Neuronal stem cell (in vitro differentiated cells): ENCODE results near the gene MKLN1.
A peak's percentile ranks its signal among the peaks of the same experiment; 100 is the strongest.
"Not testable (repeated sequence)": the region's sequence is repeated elsewhere in the genome, so short reads cannot be mapped to it uniquely, and the experiment has no call there.

ENCODE experiments used
- DNase-seq: peaks from one replicate; pipeline ENCODE4 v3.0.0-alpha.2; 2013; ENCODE audit warnings: low spot score
- H2AFZ ChIP-seq: one replicate; pipeline ENCODE4 v1.6.1; 2013; ENCODE audit warnings: mild to moderate bottlenecking, low read length, inconsistent platforms
- H2AK5ac ChIP-seq: 2 replicates; pipeline ENCODE4 v1.6.1; 2013; ENCODE audit warnings: low read depth, mild to moderate bottlenecking, inconsistent platforms, low read length, moderate library complexity, mixed read lengths
- H2BK120ac ChIP-seq: 2 replicates; pipeline ENCODE4 v1.6.1; 2013; ENCODE audit warnings: low read depth, mild to moderate bottlenecking, inconsistent platforms, low read length, moderate library complexity, mixed read lengths
- H2BK12ac ChIP-seq: one replicate; pipeline ENCODE4 v1.6.1; 2013; ENCODE audit warnings: low read length, inconsistent platforms
- H2BK15ac ChIP-seq: 2 replicates; pipeline ENCODE4 v1.6.1; 2013; ENCODE audit warnings: mild to moderate bottlenecking, low read length, inconsistent platforms, mixed read lengths
- H2BK5ac ChIP-seq: one replicate; pipeline ENCODE4 v1.6.1; 2013; ENCODE audit warnings: inconsistent platforms, mild to moderate bottlenecking, low read length, moderate library complexity
- H3K14ac ChIP-seq: one replicate; pipeline ENCODE4 v1.6.1; 2013; ENCODE audit warnings: low read length, inconsistent platforms
- H3K18ac ChIP-seq: 2 replicates; pipeline ENCODE4 v1.6.1; 2013; ENCODE audit warnings: low read length, inconsistent platforms
- H3K23ac ChIP-seq: 2 replicates; pipeline ENCODE4 v1.6.1; 2013; ENCODE audit warnings: low read depth, mild to moderate bottlenecking, mixed read lengths, low read length, inconsistent platforms; ENCODE audit not compliant: poor library complexity
- H3K27ac ChIP-seq: replicated peaks from 3 replicates; pipeline ENCODE4 v1.5.1; 2013; ENCODE audit warnings: low read length, inconsistent platforms
- H3K27me3 ChIP-seq, 3 experiments: 2 replicates each; pipeline ENCODE4 v1.6.1; 2013; ENCODE audit warnings: low read length in 3 of 3, mild to moderate bottlenecking in 2 of 3, inconsistent platforms in 1 of 3, low read depth in 1 of 3, mixed read lengths in 1 of 3, moderate library complexity in 1 of 3; ENCODE audit not compliant: control insufficient read depth in 3 of 3, insufficient read depth in 3 of 3
- H3K36me3 ChIP-seq, 2 donors: replicated peaks in 1 of 2; 2 replicates each; pipeline ENCODE4 v1.6.1; 2013; ENCODE audit warnings: low read length in 2 of 2; ENCODE audit not compliant: control insufficient read depth in 2 of 2, insufficient read depth in 2 of 2
- H3K4ac ChIP-seq: 2 replicates; pipeline ENCODE4 v1.6.1; 2013; ENCODE audit warnings: inconsistent platforms, mild to moderate bottlenecking, low read length, moderate library complexity
- H3K4me1 ChIP-seq, 2 donors: 1 replicate in 1 of 2; 2 replicates in 1 of 2; pipeline ENCODE4 v1.6.1; 2013; ENCODE audit warnings: low read length in 2 of 2, low read depth in 1 of 2; ENCODE audit not compliant: control insufficient read depth in 2 of 2, insufficient read depth in 1 of 2
- H3K4me2 ChIP-seq: one replicate; pipeline ENCODE4 v1.6.1; 2013; ENCODE audit warnings: mild to moderate bottlenecking, low read length, inconsistent platforms; ENCODE audit not compliant: insufficient read depth, poor library complexity, severe bottlenecking
- H3K4me3 ChIP-seq, 2 donors: 2 replicates each; pipeline ENCODE4 v1.5.1; 2013; ENCODE audit warnings: low read length in 2 of 2, mild to moderate bottlenecking in 2 of 2, inconsistent platforms in 1 of 2, moderate library complexity in 1 of 2
- H3K79me1 ChIP-seq: one replicate; pipeline ENCODE4 v1.6.1; 2013; ENCODE audit warnings: low read depth, mild to moderate bottlenecking, inconsistent platforms, low read length, moderate library complexity
- H3K9ac ChIP-seq: one replicate; pipeline ENCODE4 v1.6.1; 2013; ENCODE audit warnings: mild to moderate bottlenecking, low read depth, low read length, inconsistent platforms; ENCODE audit not compliant: poor library complexity
- H3K9me3 ChIP-seq, 2 donors: replicated peaks in 1 of 2; 2 replicates each; pipeline versions ENCODE3 to v1.6.1; 2013; ENCODE audit warnings: low read length in 2 of 2, mild to moderate bottlenecking in 2 of 2, inconsistent platforms in 1 of 2, low read depth in 1 of 2, mixed read lengths in 1 of 2, moderate library complexity in 1 of 2; ENCODE audit not compliant: control insufficient read depth in 2 of 2, insufficient read depth in 1 of 2
- H4K8ac ChIP-seq: one replicate; pipeline ENCODE4 v1.6.1; 2013; ENCODE audit warnings: low read depth, mild to moderate bottlenecking, inconsistent platforms, low read length, moderate library complexity
- H4K91ac ChIP-seq: one replicate; pipeline ENCODE4 v1.6.1; 2013; ENCODE audit warnings: low read length, low read depth, mild to moderate bottlenecking, inconsistent platforms; ENCODE audit not compliant: poor library complexity
- WGBS, 2 donors: extraction: QIAGEN DNeasy Blood & Tissue Kit; methylation state at CpG; one replicate each; pipeline ENCODE4 v1.1.7; 2013; ENCODE audit warnings: missing lambda C conversion rate in 2 of 2, mixed read lengths in 1 of 2; ENCODE audit not compliant: insufficient read length in 2 of 2, insufficient replicate concordance in 1 of 2; ENCODE audit errors: extremely low coverage in 2 of 2; 5-methylcytosine and 5-hydroxymethylcytosine counted together

Gene MKLN1

DNA sequence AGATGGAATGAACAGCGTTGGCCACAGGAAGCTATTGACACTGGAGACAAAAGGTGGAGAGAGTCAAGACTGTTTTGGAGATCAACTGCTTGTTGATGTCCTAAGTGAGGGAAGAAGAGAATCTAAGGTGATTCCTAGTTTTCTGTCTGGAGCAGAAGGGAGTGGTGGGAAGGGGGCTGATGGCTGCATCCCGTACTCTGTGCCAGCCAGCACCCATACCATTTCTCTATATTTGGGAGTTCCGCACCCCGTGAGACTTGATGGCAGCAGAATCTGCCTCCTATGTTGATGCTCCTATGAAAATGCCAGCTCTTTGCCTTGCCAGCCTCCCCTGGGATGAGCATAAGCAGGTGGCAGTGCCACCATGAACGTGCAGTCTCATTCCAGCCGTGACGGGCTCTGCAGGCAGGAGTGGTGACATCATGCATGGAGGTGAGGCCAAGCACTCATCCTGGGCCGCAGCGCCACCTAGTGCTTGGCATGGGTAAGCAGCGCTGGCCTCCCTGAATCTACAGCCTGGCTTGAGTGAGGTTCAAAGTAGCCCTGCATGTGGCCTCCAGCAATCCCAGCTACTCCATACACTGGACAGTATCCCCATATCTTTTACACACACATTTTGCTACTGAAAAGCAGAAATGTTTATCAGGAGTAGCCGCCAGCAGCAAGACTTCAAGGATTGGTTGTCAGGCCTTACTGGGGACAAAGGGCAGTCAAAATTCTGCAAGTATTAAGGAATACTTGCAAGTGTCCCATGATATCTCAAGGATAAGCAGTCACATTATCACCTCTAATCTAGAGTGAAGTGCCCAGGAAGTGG is 185.8 kb downstream of the MKLN1 start:
- no peak overlapping the region for H3K27ac ChIP-seq
- DNase-seq, result peak; percentile 76
- H3K9me3 ChIP-seq, result no peaks in the 10 kb centered on the region
- no peak overlapping the region for H4K8ac ChIP-seq
- H3K18ac ChIP-seq, result peak overlapping the region; percentile 6
- H2BK15ac ChIP-seq, result no peak overlapping the region
- no peak overlapping the region for H2BK12ac ChIP-seq
- no peaks in the 10 kb centered on the region for H3K27me3 ChIP-seq
- H3K14ac ChIP-seq, result no peak overlapping the region
- WGBS, 2 donors, result no CpG with 5 or more reads among the region's 11 CpGs
- peaks cover 0 to 5% of the 10 kb centered on the region in 2 donors for H3K4me1 ChIP-seq
- H3K36me3 ChIP-seq, result peaks cover 10 to 31% of the 10 kb centered on the region in 2 donors
- no peak overlapping the region for H3K4ac ChIP-seq
- H2BK120ac ChIP-seq, result no peak overlapping the region
- no peaks in the 10 kb centered on the region for H3K79me1 ChIP-seq
- no peak overlapping the region for H3K9ac ChIP-seq
- H3K4me2 ChIP-seq, result no peak overlapping the region
- no peak overlapping the region for H2AK5ac ChIP-seq
- no peak overlapping the region for H3K23ac ChIP-seq
- peak overlapping the region; percentile 52 for H2AFZ ChIP-seq
- H3K4me3 ChIP-seq, result no peak overlapping the region
- H2BK5ac ChIP-seq, result no peak overlapping the region
- H4K91ac ChIP-seq, result no peak overlapping the region

- not testable (repeated sequence) for H2BK12ac ChIP-seq, H2BK5ac ChIP-seq, H3K4me2 ChIP-seq, H4K8ac ChIP-seq, H2AK5ac ChIP-seq, H3K14ac ChIP-seq, H2BK120ac ChIP-seq, H3K4me3 ChIP-seq, H3K9ac ChIP-seq, H3K4ac ChIP-seq, H3K79me1 ChIP-seq, H2BK15ac ChIP-seq, H3K4me1 ChIP-seq, H3K18ac ChIP-seq, H2AFZ ChIP-seq, DNase-seq, H4K91ac ChIP-seq, H3K23ac ChIP-seq, H3K9me3 ChIP-seq, H3K27ac ChIP-seq, H3K27me3 ChIP-seq
- WGBS, 2 donors, result no CpG with 5 or more reads among the region's 7 CpGs
- H3K36me3 ChIP-seq, result peaks cover 4 to 26% of the 10 kb centered on the region in 2 donors
Measured at GRCh38 chr7:131515471-131515870, 187.8 kb downstream of the MKLN1 start.

- no peaks in the 10 kb centered on the region for H3K9me3 ChIP-seq
- H2BK5ac ChIP-seq, result no peak overlapping the region
- H2AFZ ChIP-seq, result no peak overlapping the region
- no peaks in the 10 kb centered on the region for H3K79me1 ChIP-seq
- H2BK15ac ChIP-seq, result no peak overlapping the region
- no peak overlapping the region for H3K9ac ChIP-seq
- H2BK12ac ChIP-seq, result no peak overlapping the region
- no peak overlapping the region for H4K91ac ChIP-seq
- H4K8ac ChIP-seq, result no peak overlapping the region
- no peak overlapping the region for H3K4me3 ChIP-seq
- peaks cover 0 to 12% of the 10 kb centered on the region in 2 donors for H3K4me1 ChIP-seq
- no peak overlapping the region for H3K27ac ChIP-seq
- no peak overlapping the region for H2BK120ac ChIP-seq
- H3K4me2 ChIP-seq, result no peak overlapping the region
- H3K23ac ChIP-seq, result no peak overlapping the region
- H3K14ac ChIP-seq, result no peak overlapping the region
- WGBS, 2 donors, result no CpG with 5 or more reads among the region's 19 CpGs
- no peak for DNase-seq
- peaks cover 0 to 18% of the 10 kb centered on the region in 2 donors for H3K36me3 ChIP-seq
- H2AK5ac ChIP-seq, result no peak overlapping the region
- H3K4ac ChIP-seq, result no peak overlapping the region
- no peak overlapping the region for H3K18ac ChIP-seq
- H3K27me3 ChIP-seq, result no peaks in the 10 kb centered on the region
Measured at GRCh38 chr7:131517218-131517923, 189.7 kb downstream of the MKLN1 start.

GRCh38 chr7:131518626-131519025 is 190.9 kb downstream of the MKLN1 start:
- Histone ChIP-seq H3K4me2 (no peak overlapping the region), H3K4ac (no peak overlapping the region), H4K91ac (no peak overlapping the region), H3K4me1 (peaks cover 0 to 10% of the 10 kb centered on the region in 2 donors), H4K8ac (no peak overlapping the region), H2BK5ac (no peak overlapping the region), H2BK15ac (no peak overlapping the region), H3K27ac (no peak overlapping the region), H2BK120ac (no peak overlapping the region), H3K27me3 (no peaks in the 10 kb centered on the region), H2AK5ac (no peak overlapping the region), H3K14ac (no peak overlapping the region), H3K9me3 (no peaks in the 10 kb centered on the region), H3K18ac (peak overlapping the region; percentile 68), H3K4me3 (no peak overlapping the region), H3K23ac (no peak overlapping the region), H3K79me1 (no peaks in the 10 kb centered on the region), H2BK12ac (peak overlapping the region; percentile 51), H2AFZ (no peak overlapping the region), H3K36me3 (peaks cover 0 to 21% of the 10 kb centered on the region in 2 donors), H3K9ac (no peak overlapping the region)
- WGBS, 2 donors, result no CpG with 5 or more reads among the region's 11 CpGs
- no peak for DNase-seq
